ENCODE results near the gene FAM228B. TPM values are rescaled to one million over a fixed set of nuclear protein-coding genes. Genes with fewer than 3 reads are reported as not detected.
A peak's percentile ranks its signal among the peaks of the same experiment; 100 is the strongest.

FAM228B gene
- total and polyA plus RNA-seq, 3 experiments from 2014 or later = 4.3 to 9.2 (median 6.0) TPM

DNA sequence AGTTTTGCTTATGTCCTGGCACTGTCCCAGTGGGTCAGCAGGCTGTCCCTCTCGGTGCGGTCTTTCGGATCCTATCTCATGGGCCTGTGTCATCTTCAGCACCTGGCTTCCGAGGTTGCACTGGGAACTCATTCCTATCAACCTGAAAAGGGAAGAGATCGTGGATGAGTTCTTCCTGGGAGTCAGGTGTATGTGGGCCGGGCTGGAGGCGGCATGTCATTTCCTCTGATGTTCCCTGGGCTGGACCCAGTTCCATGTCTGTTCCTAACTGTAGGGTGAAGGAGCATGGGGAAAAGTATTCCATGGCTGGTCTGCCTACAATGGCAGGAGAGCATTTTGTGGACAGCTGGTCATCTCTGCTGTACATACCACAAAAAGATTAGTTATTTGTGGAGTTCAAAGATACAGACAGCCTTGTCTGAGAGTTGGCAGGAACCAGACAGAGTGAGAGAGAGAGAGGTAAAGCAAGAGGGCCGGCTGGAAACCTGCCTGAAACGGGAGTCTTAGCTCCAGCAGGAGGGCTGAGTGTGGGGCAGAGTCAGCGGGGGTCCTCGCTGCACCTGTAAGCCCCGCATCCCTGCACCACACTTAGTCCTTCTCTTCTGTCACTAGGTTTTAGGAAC is 76.8 kb downstream of the FAM228B start:
- Mint-ChIP-seq H3K27me3 (no peaks in the 10 kb centered on the region), H3K27ac (peak overlapping the region in 1 of 8 donors; percentile 26), H3K4me1 (no peaks in the 10 kb centered on the region), H3K36me3 (peaks cover 20 to 50% (median 37%) of the 10 kb centered on the region in 3 donors), H3K9me3 (peaks cover 0 to 13% (median 13%) of the 10 kb centered on the region in 5 donors), H3K4me3 (no peak overlapping the region)
- H3K36me3 ChIP-seq (ENCODE audit: insufficient read depth, low read length) = peaks cover 3% of the 10 kb centered on the region
- no peaks in the 10 kb centered on the region for H3K4me1 ChIP-seq (ENCODE audit: insufficient read depth, low read length)
- CTCF ChIA-PET = no interaction called here
- no peaks in the 10 kb centered on the region for H3K27me3 ChIP-seq (ENCODE audit: insufficient read depth, low read length, poor library complexity, severe bottlenecking)
- POLR2A ChIA-PET = no interaction called here
- H3K9me3 ChIP-seq (ENCODE audit: low read length) = no peaks in the 10 kb centered on the region
- H3K27ac ChIP-seq (ENCODE audit: low read depth, low read length) = no peak overlapping the region
- H3K4me3 ChIP-seq (ENCODE audit: low read length) = no peak overlapping the region
- DNase-seq = no peak

DNA sequence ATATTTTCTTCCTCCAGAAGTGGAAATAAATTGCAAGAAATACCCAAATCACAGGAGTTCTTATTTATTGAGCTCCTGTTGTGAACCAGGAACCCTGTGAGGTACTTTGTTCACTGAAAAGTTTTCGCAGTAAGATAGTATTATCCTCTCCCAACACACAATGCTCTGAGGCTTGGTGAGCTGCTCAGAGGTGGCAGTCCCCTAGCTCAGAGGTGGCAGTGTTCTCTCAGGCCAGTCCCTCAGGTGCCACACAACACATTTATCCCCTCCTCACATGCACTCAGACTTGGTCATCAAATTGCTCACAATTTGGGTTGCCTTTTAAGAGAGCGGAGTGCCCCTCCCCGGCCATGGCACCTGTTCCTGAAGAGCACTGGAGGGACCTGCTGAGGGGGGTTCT is 77.5 kb downstream of the FAM228B start:
- ChIA-PET POLR2A (no interaction called here), CTCF (no interaction called here)
- Mint-ChIP-seq H3K36me3 (peaks cover 25 to 56% (median 40%) of the 10 kb centered on the region in 3 donors), H3K27ac (peak overlapping the region in 1 of 8 donors; percentile 63), H3K4me3 (no peak overlapping the region), H3K9me3 (peaks cover 0 to 13% (median 8%) of the 10 kb centered on the region in 5 donors), H3K4me1 (no peaks in the 10 kb centered on the region), H3K27me3 (no peaks in the 10 kb centered on the region)
- Histone ChIP-seq H3K36me3 (ENCODE audit: insufficient read depth, low read length) (peaks cover 8% of the 10 kb centered on the region), H3K27me3 (ENCODE audit: insufficient read depth, low read length, poor library complexity, severe bottlenecking) (no peaks in the 10 kb centered on the region), H3K4me3 (ENCODE audit: low read length) (no peak overlapping the region), H3K9me3 (ENCODE audit: low read length) (no peaks in the 10 kb centered on the region), H3K4me1 (ENCODE audit: insufficient read depth, low read length) (no peaks in the 10 kb centered on the region), H3K27ac (ENCODE audit: low read depth, low read length) (no peak overlapping the region)
- no peak for DNase-seq

DNA sequence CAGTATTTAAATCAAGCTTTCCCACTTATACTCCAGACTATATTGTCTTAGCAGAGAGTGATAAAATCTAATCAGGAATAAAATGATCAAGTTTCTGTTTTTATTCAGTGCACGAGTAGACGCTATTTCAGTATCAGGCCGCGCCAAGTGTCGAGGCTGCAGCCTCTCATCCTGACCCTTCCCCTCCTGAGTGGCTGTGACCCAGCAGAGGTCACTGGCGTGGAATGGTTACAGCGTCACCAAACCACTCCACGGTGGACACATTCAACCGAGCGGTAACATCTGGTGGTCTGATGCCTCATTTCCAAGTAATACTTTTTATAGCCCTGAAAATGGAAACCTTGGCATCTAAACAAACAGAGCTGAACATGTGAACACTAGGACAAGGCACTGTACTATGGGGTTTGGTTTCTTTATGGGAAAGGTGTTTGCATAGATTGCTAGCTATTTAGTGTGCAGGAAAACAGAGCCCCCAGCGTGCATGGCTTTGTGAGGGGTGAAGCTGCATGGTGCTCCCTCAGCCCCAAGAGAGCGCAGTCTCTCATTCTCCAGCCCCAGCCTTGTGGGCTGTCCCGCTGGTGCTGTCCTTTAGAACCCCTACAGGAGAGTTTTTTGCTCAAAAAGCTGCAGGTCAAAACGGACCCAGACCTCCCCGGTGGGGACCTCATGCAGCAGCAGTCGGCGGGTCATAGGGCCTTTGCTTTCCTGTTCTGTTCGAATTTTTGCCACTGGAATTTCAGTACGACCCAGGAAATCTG is 79.9 kb downstream of the FAM228B start:
- no peaks in the 10 kb centered on the region for H3K4me1 Mint-ChIP-seq
- no peak overlapping the region for H3K27ac ChIP-seq (ENCODE audit: low read depth, low read length)
- ChIA-PET POLR2A (no interaction called here), CTCF (no interaction called here)
- H3K9me3 Mint-ChIP-seq = no peaks in the 10 kb centered on the region
- H3K4me3 ChIP-seq (ENCODE audit: low read length) = no peak overlapping the region
- H3K4me1 ChIP-seq (ENCODE audit: insufficient read depth, low read length) = no peaks in the 10 kb centered on the region
- peak overlapping the region in 1 of 8 donors; percentile 5 for H3K27ac Mint-ChIP-seq
- H3K36me3 ChIP-seq (ENCODE audit: insufficient read depth, low read length) = peaks cover 24% of the 10 kb centered on the region
- H3K27me3 ChIP-seq (ENCODE audit: insufficient read depth, low read length, poor library complexity, severe bottlenecking) = no peaks in the 10 kb centered on the region
- no peaks in the 10 kb centered on the region for H3K9me3 ChIP-seq (ENCODE audit: low read length)
- DNase-seq = no peak
- H3K36me3 Mint-ChIP-seq = peaks cover 33 to 79% (median 40%) of the 10 kb centered on the region in 3 donors
- no peaks in the 10 kb centered on the region for H3K27me3 Mint-ChIP-seq
- H3K4me3 Mint-ChIP-seq = no peak overlapping the region

DNA sequence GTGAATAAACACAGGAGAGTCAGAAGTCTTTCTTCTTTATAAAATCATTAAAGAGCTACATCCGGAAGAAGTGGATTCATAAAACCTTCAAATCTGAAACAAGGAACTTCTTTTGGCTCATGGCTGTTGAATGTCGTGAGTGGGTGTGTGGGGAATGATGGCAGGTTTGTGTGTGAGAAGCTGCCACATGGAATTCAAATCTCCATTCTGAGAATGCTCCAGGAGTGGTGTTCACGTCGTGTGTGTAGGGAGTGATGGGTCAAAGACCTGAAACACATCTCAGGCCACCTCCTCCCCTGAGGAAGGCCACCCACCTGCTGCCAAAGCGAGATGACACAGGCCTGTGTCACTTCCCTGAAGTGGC is 80.5 kb downstream of the FAM228B start:
- Histone ChIP-seq H3K4me3 (ENCODE audit: low read length) (no peak overlapping the region), H3K9me3 (ENCODE audit: low read length) (no peaks in the 10 kb centered on the region), H3K36me3 (ENCODE audit: insufficient read depth, low read length) (peaks cover 29% of the 10 kb centered on the region), H3K4me1 (ENCODE audit: insufficient read depth, low read length) (no peaks in the 10 kb centered on the region), H3K27me3 (ENCODE audit: insufficient read depth, low read length, poor library complexity, severe bottlenecking) (no peaks in the 10 kb centered on the region), H3K27ac (ENCODE audit: low read depth, low read length) (no peak overlapping the region)
- Mint-ChIP-seq H3K36me3 (peaks cover 35 to 85% (median 42%) of the 10 kb centered on the region in 3 donors), H3K9me3 (no peaks in the 10 kb centered on the region), H3K4me3 (no peak overlapping the region), H3K27ac (no peak overlapping the region), H3K4me1 (no peaks in the 10 kb centered on the region), H3K27me3 (no peaks in the 10 kb centered on the region)
- POLR2A ChIA-PET = no interaction called here
- CTCF ChIA-PET = no interaction called here
- DNase-seq = no peak

DNA sequence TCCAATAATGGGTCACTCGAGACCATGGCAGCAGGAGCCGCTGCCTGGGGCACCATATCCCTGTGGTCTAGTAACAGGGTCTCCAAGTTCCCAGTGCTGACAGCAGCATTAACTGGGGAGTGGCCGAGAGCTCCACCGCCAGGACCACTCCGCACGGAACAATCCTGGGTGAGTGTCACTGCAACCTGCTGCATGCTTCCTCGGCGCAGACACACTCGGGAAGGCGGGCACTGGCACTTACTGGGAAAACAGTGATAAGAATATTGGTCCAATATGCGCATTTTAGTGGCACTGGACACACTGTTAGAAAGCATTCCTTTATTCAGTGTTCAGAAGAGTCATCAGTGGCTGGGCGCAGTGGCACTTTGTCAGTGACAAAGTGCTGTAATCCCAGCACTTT is 81.2 kb downstream of the FAM228B start:
- no peaks in the 10 kb centered on the region for H3K9me3 ChIP-seq (ENCODE audit: low read length)
- POLR2A ChIA-PET = no interaction called here
- H3K4me1 Mint-ChIP-seq = no peaks in the 10 kb centered on the region
- H3K4me3 Mint-ChIP-seq = no peak overlapping the region
- H3K36me3 Mint-ChIP-seq = peaks cover 39 to 91% (median 41%) of the 10 kb centered on the region in 3 donors
- H3K27me3 ChIP-seq (ENCODE audit: insufficient read depth, low read length, poor library complexity, severe bottlenecking) = no peaks in the 10 kb centered on the region
- no peaks in the 10 kb centered on the region for H3K27me3 Mint-ChIP-seq
- CTCF ChIA-PET = no interaction called here
- no peak overlapping the region for H3K27ac Mint-ChIP-seq
- no peak overlapping the region for H3K27ac ChIP-seq (ENCODE audit: low read depth, low read length)
- H3K4me3 ChIP-seq (ENCODE audit: low read length) = no peak overlapping the region
- no peak for DNase-seq
- peaks cover 37% of the 10 kb centered on the region for H3K36me3 ChIP-seq (ENCODE audit: insufficient read depth, low read length)
- no peaks in the 10 kb centered on the region for H3K4me1 ChIP-seq (ENCODE audit: insufficient read depth, low read length)
- H3K9me3 Mint-ChIP-seq = no peaks in the 10 kb centered on the region

DNA sequence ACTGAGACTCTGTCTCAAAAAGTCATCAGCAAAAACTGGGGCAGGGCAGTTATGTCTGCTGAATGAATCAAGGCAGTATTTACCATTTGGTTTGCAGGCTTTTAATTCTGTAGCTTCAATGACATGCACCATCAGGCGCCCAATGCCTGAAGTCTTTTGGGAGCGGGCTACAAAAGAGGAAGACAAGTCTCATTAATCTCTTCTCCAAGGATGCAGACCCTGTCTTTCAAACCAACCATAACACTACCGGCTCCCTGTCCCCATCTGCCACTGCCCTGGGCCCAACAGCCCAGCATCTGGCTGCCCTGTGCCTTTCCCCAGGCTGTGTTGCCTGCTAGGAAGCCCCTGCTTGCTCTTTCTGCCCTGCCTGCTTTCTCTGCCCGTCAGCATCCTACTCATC is 81.9 kb downstream of the FAM228B start:
- Mint-ChIP-seq H3K27ac (peak overlapping the region in 2 of 8 donors; percentile 6 to 30), H3K4me1 (no peaks in the 10 kb centered on the region), H3K4me3 (no peak overlapping the region), H3K9me3 (no peaks in the 10 kb centered on the region), H3K27me3 (no peaks in the 10 kb centered on the region), H3K36me3 (peaks cover 39 to 91% (median 40%) of the 10 kb centered on the region in 3 donors)
- Histone ChIP-seq H3K36me3 (ENCODE audit: insufficient read depth, low read length) (peaks cover 43% of the 10 kb centered on the region), H3K4me3 (ENCODE audit: low read length) (no peak overlapping the region), H3K27ac (ENCODE audit: low read depth, low read length) (no peak overlapping the region), H3K9me3 (ENCODE audit: low read length) (no peaks in the 10 kb centered on the region), H3K4me1 (ENCODE audit: insufficient read depth, low read length) (no peaks in the 10 kb centered on the region), H3K27me3 (ENCODE audit: insufficient read depth, low read length, poor library complexity, severe bottlenecking) (no peaks in the 10 kb centered on the region)
- no peak for DNase-seq
- ChIA-PET CTCF (no interaction called here), POLR2A (no interaction called here)

DNA sequence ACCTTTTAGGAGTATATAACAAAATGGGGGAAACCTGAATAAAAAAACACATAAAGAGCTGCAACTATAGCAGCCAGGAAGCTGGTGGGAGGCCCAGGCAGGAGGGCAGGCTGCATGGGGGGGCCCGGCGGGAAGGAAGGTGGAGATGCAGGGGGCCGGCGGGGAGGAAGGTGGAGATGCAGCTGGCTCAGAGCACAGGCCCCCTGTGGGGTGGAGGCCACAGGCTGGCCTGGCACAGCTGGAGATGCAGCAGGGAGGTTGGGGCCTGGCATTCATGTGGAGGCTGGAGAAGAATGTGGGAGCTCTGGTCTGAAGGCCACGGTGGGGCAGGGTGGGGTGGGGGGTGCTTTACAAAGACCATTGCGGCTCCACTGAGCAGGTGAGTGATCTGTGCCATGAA is 83.0 kb downstream of the FAM228B start:
- POLR2A ChIA-PET = no interaction called here
- DNase-seq = no peak

DNA sequence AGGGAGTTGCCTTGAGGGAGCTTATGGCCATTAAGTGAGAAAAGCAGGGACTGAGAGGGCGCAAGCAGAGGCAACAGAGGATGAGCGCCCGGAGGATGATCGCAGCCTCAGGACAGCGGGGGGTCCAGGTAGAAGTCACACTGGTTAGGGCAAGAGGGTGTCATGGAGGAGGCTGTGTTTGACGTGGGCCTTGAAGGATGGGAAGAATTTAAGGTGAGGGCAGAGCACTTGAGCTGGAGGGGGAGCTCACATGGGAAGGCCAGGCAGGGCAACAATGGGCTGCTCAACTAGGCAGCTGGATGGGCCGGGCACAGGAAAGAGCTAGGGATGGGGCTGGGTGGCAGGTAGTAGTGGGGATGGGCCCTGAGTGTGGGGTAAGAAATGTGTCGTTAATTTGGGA is 83.4 kb downstream of the FAM228B start:
- Mint-ChIP-seq H3K27ac (peak overlapping the region in 2 of 8 donors; percentile 29 to 66), H3K27me3 (no peaks in the 10 kb centered on the region), H3K36me3 (peaks cover 41 to 92% (median 45%) of the 10 kb centered on the region in 3 donors), H3K4me3 (no peak overlapping the region), H3K4me1 (no peaks in the 10 kb centered on the region), H3K9me3 (no peaks in the 10 kb centered on the region)
- Histone ChIP-seq H3K27me3 (ENCODE audit: insufficient read depth, low read length, poor library complexity, severe bottlenecking) (no peaks in the 10 kb centered on the region), H3K4me3 (ENCODE audit: low read length) (no peak overlapping the region), H3K27ac (ENCODE audit: low read depth, low read length) (no peak overlapping the region), H3K36me3 (ENCODE audit: insufficient read depth, low read length) (peaks cover 44% of the 10 kb centered on the region), H3K4me1 (ENCODE audit: insufficient read depth, low read length) (no peaks in the 10 kb centered on the region), H3K9me3 (ENCODE audit: low read length) (no peaks in the 10 kb centered on the region)
- DNase-seq = no peak
- CTCF ChIA-PET = interaction anchor here (1.2 to 1.3 kb wide), 2 partner anchors 17 to 18 kb away, joined by 3 read pairs; no protein-coding TSS in a partner anchor
- POLR2A ChIA-PET = no interaction called here

More for the DNA sequence above, 83.0 kb downstream of the FAM228B start:
- Mint-ChIP-seq H3K36me3 (peaks cover 42 to 92% (median 43%) of the 10 kb centered on the region in 3 donors), H3K9me3 (no peaks in the 10 kb centered on the region), H3K27ac (peak overlapping the region in 2 of 8 donors; percentile 9 to 29), H3K27me3 (no peaks in the 10 kb centered on the region), H3K4me3 (no peak overlapping the region), H3K4me1 (no peaks in the 10 kb centered on the region)
- Histone ChIP-seq H3K36me3 (ENCODE audit: insufficient read depth, low read length) (peaks cover 44% of the 10 kb centered on the region), H3K4me1 (ENCODE audit: insufficient read depth, low read length) (no peaks in the 10 kb centered on the region), H3K9me3 (ENCODE audit: low read length) (no peaks in the 10 kb centered on the region), H3K27ac (ENCODE audit: low read depth, low read length) (no peak overlapping the region), H3K27me3 (ENCODE audit: insufficient read depth, low read length, poor library complexity, severe bottlenecking) (no peaks in the 10 kb centered on the region), H3K4me3 (ENCODE audit: low read length) (no peak overlapping the region)
- CTCF ChIA-PET = interaction anchor here (1.2 to 1.3 kb wide), 2 partner anchors 17 to 18 kb away, joined by 3 read pairs; no protein-coding TSS in a partner anchor
